GM23338 (cell line): ENCODE data around the gene MYOZ3. TPM values are rescaled to one million over a fixed set of nuclear protein-coding genes. Genes with fewer than 3 reads are reported as not detected.

Experiments
- ATAC-seq: fragments of 200-7000 bp; cut with Tn5 transposase; 3 replicates; pipeline ENCODE4 v1.9.1; 2020
- DNase-seq: peaks from one replicate; pipeline ENCODE4 v3.0.0-alpha.2; 2015; ENCODE audit warnings: low spot score
- H2AFZ ChIP-seq: fragments of 200-600 bp; sonication (generic); 2 replicates; pipeline ENCODE4 v1.8.0; 2016; ENCODE audit warnings: antibody characterized with exemption, mild to moderate bottlenecking, moderate library complexity
- H3F3A ChIP-seq: fragments of 200-600 bp; sonication (generic); replicated peaks from 2 replicates; pipeline ENCODE4 v1.8.0; 2017; ENCODE audit warnings: antibody characterized with exemption, mixed run types, low read depth
- H3K27ac ChIP-seq: fragments of 200-600 bp; sonication (generic); 2 replicates; pipeline ENCODE4 v1.6.1; 2016; ENCODE audit warnings: low read depth
- H3K27me3 ChIP-seq: fragments of 200-600 bp; sonication (generic); 2 replicates; pipeline ENCODE4 v1.8.0; 2016; ENCODE audit warnings: mild to moderate bottlenecking, mixed run types, moderate library complexity; ENCODE audit not compliant: insufficient read depth
- H3K36me3 ChIP-seq: fragments of 200-600 bp; sonication (generic); 2 replicates; pipeline ENCODE4 v1.8.0; 2016; ENCODE audit warnings: mild to moderate bottlenecking; ENCODE audit not compliant: insufficient read depth
- H3K4me1 ChIP-seq: fragments of 200-600 bp; sonication (generic); 2 replicates; pipeline ENCODE4 v1.8.0; 2016; ENCODE audit warnings: mild to moderate bottlenecking, moderate library complexity; ENCODE audit not compliant: insufficient read depth
- H3K4me2 ChIP-seq: fragments of 200-600 bp; sonication (generic); 2 replicates; pipeline ENCODE4 v1.7.1; 2017; ENCODE audit warnings: mixed run types
- H3K4me3 ChIP-seq: fragments of 200-600 bp; sonication (generic); 2 replicates; pipeline ENCODE4 v1.6.1; 2016; ENCODE audit warnings: mixed run types
- H3K79me2 ChIP-seq: fragments of 200-600 bp; sonication (generic); replicated peaks from 2 replicates; pipeline ENCODE4 v1.8.0; 2017; ENCODE audit warnings: mild to moderate bottlenecking; ENCODE audit not compliant: insufficient read depth
- H3K9me2 ChIP-seq: fragments of 200-600 bp; sonication (generic); 2 replicates; pipeline ENCODE4 v1.8.0; 2017; ENCODE audit not compliant: insufficient read depth
- H4K20me1 ChIP-seq: fragments of 200-600 bp; sonication (generic); replicated peaks from 2 replicates; pipeline ENCODE4 v1.8.0; 2017; ENCODE audit warnings: mild to moderate bottlenecking; ENCODE audit not compliant: insufficient read depth
- H3K27ac Mint-ChIP-seq: 2 replicates; pipeline ENCODE4 v1.8.0; 2020; ENCODE audit warnings: inconsistent platforms, mild to moderate bottlenecking, moderate library complexity, mixed read lengths
- H3K27me3 Mint-ChIP-seq: 3 replicates; pipeline ENCODE4 v1.8.0; 2022; ENCODE audit warnings: low read depth, mild to moderate bottlenecking, moderate library complexity, mixed read lengths, inconsistent platforms; ENCODE audit not compliant: insufficient read depth, poor library complexity
- H3K36me3 Mint-ChIP-seq: 3 replicates; pipeline ENCODE4 v1.8.0; 2021; ENCODE audit warnings: low read depth, mild to moderate bottlenecking, inconsistent platforms, moderate library complexity, mixed read lengths
- H3K4me1 Mint-ChIP-seq: 3 replicates; pipeline ENCODE4 v1.8.0; 2020; ENCODE audit warnings: mild to moderate bottlenecking, inconsistent platforms, mixed read lengths
- H3K4me3 Mint-ChIP-seq: 3 replicates; pipeline ENCODE4 v1.8.0; 2021; ENCODE audit warnings: moderate library complexity, mild to moderate bottlenecking, inconsistent platforms, mixed read lengths
- H3K9me3 Mint-ChIP-seq: 3 replicates; pipeline ENCODE4 v1.8.0; 2020; ENCODE audit warnings: moderate library complexity, mild to moderate bottlenecking, inconsistent platforms, mixed read lengths
- EZH2phosphoT487 ChIP-seq: fragments of 200-600 bp; sonication (generic); IDR thresholded peaks from one replicate; pipeline ENCODE4 v1.8.1; 2018; ENCODE audit warnings: antibody characterized with exemption; ENCODE audit not compliant: unreplicated experiment
- NANOG ChIP-seq: IDR thresholded peaks from 2 replicates; pipeline ENCODE4 v1.6.1; 2016; ENCODE audit warnings: antibody characterized with exemption, borderline replicate concordance
- polyA plus RNA-seq: library from polyadenylated mRNA; unstranded; fragments of >200 nt; fragmentation: Nextera tagmentation; extraction: Ambion mirVana; gene quantifications from 2 replicates; pipeline ENCODE4 v1.2.1, GENCODE V29; 2016
- total RNA-seq: library from RNA; depleted of rRNA; stranded (reverse); fragments of >200 nt; shearing (Covaris generic); gene quantifications from 2 replicates; pipeline ENCODE4 v1.2.3, GENCODE V29; 2014
- TF ChIP-seq, protein P1 (sequence below): fragments of 250-450 bp; sonication (Bioruptor Pico); IDR thresholded peaks from 2 replicates; pipeline ENCODE4 v1.5.0; 2020; ENCODE audit warnings: mild to moderate bottlenecking, moderate library complexity
- TF ChIP-seq, protein P2 (sequence below): IDR thresholded peaks from 2 replicates; pipeline ENCODE4 v1.6.1; 2016; ENCODE audit warnings: antibody characterized with exemption

The MYOZ3 gene
- total and polyA plus RNA-seq, 2 experiments from 2014 or later: 12.7 to 13.8 TPM

DNA sequence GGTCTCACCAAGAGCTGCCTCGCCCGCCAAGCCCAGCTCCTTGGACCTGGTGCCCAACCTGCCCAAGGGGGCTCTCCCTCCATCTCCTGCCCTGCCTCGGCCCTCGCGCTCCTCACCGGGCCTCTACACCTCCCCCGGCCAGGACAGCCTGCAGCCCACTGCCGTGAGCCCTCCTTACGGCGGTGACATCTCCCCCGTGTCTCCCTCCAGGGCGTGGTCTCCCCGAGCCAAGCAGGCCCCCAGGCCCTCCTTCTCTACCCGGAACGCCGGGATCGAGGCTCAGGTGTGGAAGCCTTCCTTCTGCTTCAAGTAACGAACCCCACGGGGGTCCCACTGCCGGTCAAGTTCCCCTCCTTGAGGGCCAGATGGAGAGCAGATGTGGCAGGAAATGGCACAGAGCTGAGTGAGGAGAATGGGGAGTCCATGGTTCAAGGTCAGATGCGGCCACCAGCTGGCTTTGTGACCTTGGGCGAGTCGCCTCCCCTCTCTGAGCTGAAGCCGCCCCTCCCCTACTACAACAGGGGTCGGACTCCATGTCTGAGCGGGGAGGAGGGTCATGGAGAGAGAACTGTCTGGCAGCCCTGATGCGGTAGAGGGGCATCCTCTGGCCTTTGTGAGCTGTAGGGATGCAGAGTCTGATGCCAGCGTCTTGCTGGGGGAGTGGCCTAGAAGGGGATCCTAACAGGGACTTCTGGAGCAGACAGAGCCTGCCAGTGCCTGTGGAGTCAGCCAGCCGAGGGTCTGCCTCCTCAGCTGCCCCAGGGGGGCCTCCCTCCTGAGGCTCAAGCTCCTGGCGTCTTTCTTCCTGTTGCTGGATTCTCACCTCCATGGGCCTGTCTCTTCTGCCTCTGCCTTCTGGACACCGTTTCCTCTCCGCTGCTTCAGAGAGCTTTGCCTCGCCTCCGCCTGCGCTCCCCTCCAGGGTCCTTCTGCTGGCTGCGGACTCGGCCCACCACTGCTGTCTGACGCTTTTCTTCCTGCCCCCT is 10.7 kb upstream of the MYOZ3 start (continued):
- TF ChIP-seq, protein P1, sequence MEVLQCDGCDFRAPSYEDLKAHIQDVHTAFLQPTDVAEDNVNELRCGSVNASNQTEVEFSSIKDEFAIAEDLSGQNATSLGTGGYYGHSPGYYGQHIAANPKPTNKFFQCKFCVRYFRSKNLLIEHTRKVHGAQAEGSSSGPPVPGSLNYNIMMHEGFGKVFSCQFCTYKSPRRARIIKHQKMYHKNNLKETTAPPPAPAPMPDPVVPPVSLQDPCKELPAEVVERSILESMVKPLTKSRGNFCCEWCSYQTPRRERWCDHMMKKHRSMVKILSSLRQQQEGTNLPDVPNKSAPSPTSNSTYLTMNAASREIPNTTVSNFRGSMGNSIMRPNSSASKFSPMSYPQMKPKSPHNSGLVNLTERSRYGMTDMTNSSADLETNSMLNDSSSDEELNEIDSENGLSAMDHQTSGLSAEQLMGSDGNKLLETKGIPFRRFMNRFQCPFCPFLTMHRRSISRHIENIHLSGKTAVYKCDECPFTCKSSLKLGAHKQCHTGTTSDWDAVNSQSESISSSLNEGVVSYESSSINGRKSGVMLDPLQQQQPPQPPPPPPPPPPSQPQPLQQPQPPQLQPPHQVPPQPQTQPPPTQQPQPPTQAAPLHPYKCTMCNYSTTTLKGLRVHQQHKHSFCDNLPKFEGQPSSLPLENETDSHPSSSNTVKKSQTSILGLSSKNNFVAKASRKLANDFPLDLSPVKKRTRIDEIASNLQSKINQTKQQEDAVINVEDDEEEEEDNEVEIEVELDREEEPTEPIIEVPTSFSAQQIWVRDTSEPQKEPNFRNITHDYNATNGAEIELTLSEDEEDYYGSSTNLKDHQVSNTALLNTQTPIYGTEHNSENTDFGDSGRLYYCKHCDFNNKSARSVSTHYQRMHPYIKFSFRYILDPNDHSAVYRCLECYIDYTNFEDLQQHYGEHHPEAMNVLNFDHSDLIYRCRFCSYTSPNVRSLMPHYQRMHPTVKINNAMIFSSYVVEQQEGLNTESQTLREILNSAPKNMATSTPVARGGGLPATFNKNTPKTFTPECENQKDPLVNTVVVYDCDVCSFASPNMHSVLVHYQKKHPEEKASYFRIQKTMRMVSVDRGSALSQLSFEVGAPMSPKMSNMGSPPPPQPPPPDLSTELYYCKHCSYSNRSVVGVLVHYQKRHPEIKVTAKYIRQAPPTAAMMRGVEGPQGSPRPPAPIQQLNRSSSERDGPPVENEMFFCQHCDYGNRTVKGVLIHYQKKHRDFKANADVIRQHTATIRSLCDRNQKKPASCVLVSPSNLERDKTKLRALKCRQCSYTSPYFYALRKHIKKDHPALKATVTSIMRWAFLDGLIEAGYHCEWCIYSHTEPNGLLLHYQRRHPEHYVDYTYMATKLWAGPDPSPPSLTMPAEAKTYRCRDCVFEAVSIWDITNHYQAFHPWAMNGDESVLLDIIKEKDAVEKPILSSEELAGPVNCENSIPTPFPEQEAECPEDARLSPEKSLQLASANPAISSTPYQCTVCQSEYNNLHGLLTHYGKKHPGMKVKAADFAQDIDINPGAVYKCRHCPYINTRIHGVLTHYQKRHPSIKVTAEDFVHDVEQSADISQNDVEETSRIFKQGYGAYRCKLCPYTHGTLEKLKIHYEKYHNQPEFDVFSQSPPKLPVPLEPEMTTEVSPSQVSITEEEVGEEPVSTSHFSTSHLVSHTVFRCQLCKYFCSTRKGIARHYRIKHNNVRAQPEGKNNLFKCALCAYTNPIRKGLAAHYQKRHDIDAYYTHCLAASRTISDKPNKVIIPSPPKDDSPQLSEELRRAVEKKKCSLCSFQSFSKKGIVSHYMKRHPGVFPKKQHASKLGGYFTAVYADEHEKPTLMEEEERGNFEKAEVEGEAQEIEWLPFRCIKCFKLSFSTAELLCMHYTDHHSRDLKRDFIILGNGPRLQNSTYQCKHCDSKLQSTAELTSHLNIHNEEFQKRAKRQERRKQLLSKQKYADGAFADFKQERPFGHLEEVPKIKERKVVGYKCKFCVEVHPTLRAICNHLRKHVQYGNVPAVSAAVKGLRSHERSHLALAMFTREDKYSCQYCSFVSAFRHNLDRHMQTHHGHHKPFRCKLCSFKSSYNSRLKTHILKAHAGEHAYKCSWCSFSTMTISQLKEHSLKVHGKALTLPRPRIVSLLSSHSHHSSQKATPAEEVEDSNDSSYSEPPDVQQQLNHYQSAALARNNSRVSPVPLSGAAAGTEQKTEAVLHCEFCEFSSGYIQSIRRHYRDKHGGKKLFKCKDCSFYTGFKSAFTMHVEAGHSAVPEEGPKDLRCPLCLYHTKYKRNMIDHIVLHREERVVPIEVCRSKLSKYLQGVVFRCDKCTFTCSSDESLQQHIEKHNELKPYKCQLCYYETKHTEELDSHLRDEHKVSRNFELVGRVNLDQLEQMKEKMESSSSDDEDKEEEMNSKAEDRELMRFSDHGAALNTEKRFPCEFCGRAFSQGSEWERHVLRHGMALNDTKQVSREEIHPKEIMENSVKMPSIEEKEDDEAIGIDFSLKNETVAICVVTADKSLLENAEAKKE (CRISPR knock-in tag): no peak
- TF ChIP-seq, protein P2, sequence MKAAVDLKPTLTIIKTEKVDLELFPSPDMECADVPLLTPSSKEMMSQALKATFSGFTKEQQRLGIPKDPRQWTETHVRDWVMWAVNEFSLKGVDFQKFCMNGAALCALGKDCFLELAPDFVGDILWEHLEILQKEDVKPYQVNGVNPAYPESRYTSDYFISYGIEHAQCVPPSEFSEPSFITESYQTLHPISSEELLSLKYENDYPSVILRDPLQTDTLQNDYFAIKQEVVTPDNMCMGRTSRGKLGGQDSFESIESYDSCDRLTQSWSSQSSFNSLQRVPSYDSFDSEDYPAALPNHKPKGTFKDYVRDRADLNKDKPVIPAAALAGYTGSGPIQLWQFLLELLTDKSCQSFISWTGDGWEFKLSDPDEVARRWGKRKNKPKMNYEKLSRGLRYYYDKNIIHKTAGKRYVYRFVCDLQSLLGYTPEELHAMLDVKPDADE: no peak

DNA sequence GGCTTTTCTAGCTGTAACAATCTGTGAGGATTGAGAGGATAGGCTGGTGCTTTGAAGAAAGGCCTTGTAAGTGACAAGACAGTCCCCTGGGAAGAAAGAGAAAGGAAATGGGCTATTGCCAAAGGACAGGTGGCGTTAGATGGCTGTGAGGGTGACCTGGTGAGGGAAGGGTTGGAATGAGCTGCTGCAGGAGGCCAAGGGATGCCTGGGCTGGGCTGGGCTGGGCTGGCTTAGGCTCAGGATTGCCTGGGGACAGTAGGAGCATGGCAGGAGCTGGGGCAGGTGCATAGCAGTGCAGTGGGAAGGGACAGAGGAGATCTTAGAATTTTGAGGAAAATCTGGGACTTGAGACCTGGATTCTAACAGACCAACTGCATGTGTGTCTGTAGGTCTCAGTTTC is 9.7 kb upstream of the MYOZ3 start:
- Histone ChIP-seq H3K36me3 (no peaks in the 10 kb centered on the region), H3K4me3 (no peak overlapping the region), H3K27ac (no peak overlapping the region), H3K9me2 (no peaks in the 10 kb centered on the region), H3K4me2 (no peak overlapping the region), H4K20me1 (no peaks in the 10 kb centered on the region), H3K79me2 (no peaks in the 10 kb centered on the region), H3K27me3 (no peaks in the 10 kb centered on the region), H2AFZ (no peak overlapping the region), H3K4me1 (no peaks in the 10 kb centered on the region), H3F3A (0 out of 2 replicates have a peak, but pooled peaks cover 5% of the 10 kb centered on the region)
- DNase-seq (no peak), ATAC-seq (no peak)
- Mint-ChIP-seq H3K4me3 (no peak overlapping the region; the same call in 2 of the 3 replicates), H3K9me3 (no peaks in the 10 kb centered on the region), H3K27ac (0 out of 2 replicates have a peak overlapping the region, but pooled peaks have one; percentile 37), H3K27me3 (peaks cover 3% of the 10 kb centered on the region), H3K4me1 (peaks cover 22% of the 10 kb centered on the region), H3K36me3 (no peaks in the 10 kb centered on the region; the same call in 2 of the 3 replicates)
- no peak for TF ChIP-seq EZH2phosphoT487
- TF ChIP-seq, protein P2: no peak
- TF ChIP-seq, protein P1 (CRISPR knock-in tag): no peak
- TF ChIP-seq NANOG: no peak
